Endodermal cell (in vitro differentiated cells): ENCODE results near the gene PCDH10. TPM values are rescaled to one million over a fixed set of nuclear protein-coding genes. Genes with fewer than 3 reads are reported as not detected.

Experiments
- DNase-seq: peaks from one replicate; pipeline ENCODE4 v3.0.0-alpha.2; 2017
- H3K27ac ChIP-seq: 2 replicates; pipeline ENCODE4 v1.5.1; 2013; ENCODE audit warnings: mild to moderate bottlenecking, low read depth, low read length, moderate library complexity
- H3K27me3 ChIP-seq: 2 replicates; pipeline ENCODE4 v1.6.1; 2013; ENCODE audit warnings: mild to moderate bottlenecking, low read length, moderate library complexity; ENCODE audit not compliant: insufficient read depth, control insufficient read depth, poor library complexity, severe bottlenecking
- H3K36me3 ChIP-seq: 2 replicates; pipeline ENCODE4 v1.7.0; 2013; ENCODE audit warnings: mild to moderate bottlenecking, low read length, moderate library complexity; ENCODE audit not compliant: control insufficient read depth, insufficient read depth
- H3K4me1 ChIP-seq: one replicate; pipeline ENCODE4 v1.7.0; 2013; ENCODE audit warnings: low read length; ENCODE audit not compliant: control insufficient read depth, insufficient read depth
- H3K4me3 ChIP-seq: 2 replicates; pipeline ENCODE4 v1.5.1; 2013; ENCODE audit warnings: mild to moderate bottlenecking, low read length, moderate library complexity
- H3K9ac ChIP-seq: 2 replicates; pipeline ENCODE4 v1.6.1; 2013; ENCODE audit warnings: mild to moderate bottlenecking, low read length, moderate library complexity; ENCODE audit not compliant: poor library complexity, severe bottlenecking; ENCODE audit errors: extremely low read depth
- H3K9me3 ChIP-seq: 2 replicates; pipeline ENCODE4 v1.6.1; 2013; ENCODE audit warnings: mild to moderate bottlenecking, low read length, moderate library complexity; ENCODE audit not compliant: control insufficient read depth
- H3K27ac Mint-ChIP-seq: 2 replicates; pipeline ENCODE4 v1.8.0; 2020; ENCODE audit warnings: mixed read lengths
- H3K27me3 Mint-ChIP-seq: 2 replicates; pipeline ENCODE4 v1.8.0; 2021; ENCODE audit warnings: mild to moderate bottlenecking, mixed read lengths; ENCODE audit not compliant: insufficient read depth
- H3K36me3 Mint-ChIP-seq: 2 replicates; pipeline ENCODE4 v1.8.0; 2020; ENCODE audit warnings: low read depth, mixed read lengths
- H3K4me1 Mint-ChIP-seq: 2 replicates; pipeline ENCODE4 v1.8.0; 2020; ENCODE audit warnings: mixed read lengths
- H3K4me3 Mint-ChIP-seq: 2 replicates; pipeline ENCODE4 v1.8.0; 2020; ENCODE audit warnings: mild to moderate bottlenecking, moderate library complexity, mixed read lengths
- H3K9me3 Mint-ChIP-seq: 2 replicates; pipeline ENCODE4 v1.8.0; 2020; ENCODE audit warnings: mild to moderate bottlenecking, mixed read lengths
- WGBS, 2 experiments: methylation state at CpG; one replicate each; pipeline versions ENCODE4 v1.1.5 to v1.1.7; 2013; ENCODE audit warnings: missing lambda C conversion rate in 2 of 2, mixed read lengths in 1 of 2; ENCODE audit not compliant: insufficient coverage in 1 of 2, insufficient read length in 1 of 2; 5-methylcytosine and 5-hydroxymethylcytosine counted together
- total RNA-seq, 2 donors: library from RNA; stranded (reverse); fragmentation: NEBNext Ultra II Directional in 1 of 2; extraction: Animal tissue kit (Norgen Biotek cat#: 25700) in 1 of 2; gene quantifications; 2 replicates in 1 of 2; 3 replicates in 1 of 2; pipeline ENCODE4 v1.2.1, GENCODE V29; 2021
- TF ChIP-seq, protein P1 (sequence below): fragments of 200-600 bp; sonication (generic); conservative IDR thresholded peaks from 2 replicates; pipeline ENCODE4 v1.5.0; 2021; ENCODE audit warnings: antibody characterized with exemption, mild to moderate bottlenecking

The PCDH10 gene
- total RNA-seq, 2 donors from 2014 or later, result 111 to 139 TPM

DNA sequence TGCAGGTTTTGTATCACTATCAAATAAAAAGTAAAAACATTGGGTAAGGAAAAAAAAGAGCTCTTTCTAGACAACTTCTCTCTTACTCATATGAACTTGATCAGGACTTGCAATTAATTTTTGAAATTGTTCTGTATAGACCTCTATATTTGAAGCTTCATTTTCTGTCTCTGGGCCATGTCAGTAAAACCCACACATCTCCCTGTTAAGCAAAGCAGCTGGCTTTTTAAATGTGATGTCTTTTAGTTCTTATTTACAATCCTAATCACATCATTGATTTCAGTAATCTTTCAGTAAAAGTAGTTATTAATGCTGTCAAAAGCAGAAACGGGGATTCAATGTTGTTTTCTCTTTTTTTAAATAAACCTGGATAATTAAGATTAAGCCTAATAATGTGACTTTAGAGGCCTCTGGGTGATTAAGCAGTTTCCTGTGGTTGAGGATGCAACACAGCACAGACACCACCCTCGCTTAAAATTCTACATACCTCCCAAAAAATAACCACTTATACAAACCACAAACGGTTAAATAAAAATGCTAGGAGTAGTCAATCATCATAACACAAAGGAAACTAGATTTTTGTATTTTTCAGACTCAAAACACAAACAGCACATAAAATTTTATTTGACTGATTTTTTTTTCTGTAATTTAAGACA lies 5.2 kb upstream of the PCDH10 start:
- WGBS, 2 experiments, result 60% methylated on average over 3 of the region's 3 CpGs; no CpG with 5 or more reads in 1 of the 2 experiments
- H3K4me3 Mint-ChIP-seq, result no peak overlapping the region
- no peaks in the 10 kb centered on the region for H3K9me3 Mint-ChIP-seq

DNA sequence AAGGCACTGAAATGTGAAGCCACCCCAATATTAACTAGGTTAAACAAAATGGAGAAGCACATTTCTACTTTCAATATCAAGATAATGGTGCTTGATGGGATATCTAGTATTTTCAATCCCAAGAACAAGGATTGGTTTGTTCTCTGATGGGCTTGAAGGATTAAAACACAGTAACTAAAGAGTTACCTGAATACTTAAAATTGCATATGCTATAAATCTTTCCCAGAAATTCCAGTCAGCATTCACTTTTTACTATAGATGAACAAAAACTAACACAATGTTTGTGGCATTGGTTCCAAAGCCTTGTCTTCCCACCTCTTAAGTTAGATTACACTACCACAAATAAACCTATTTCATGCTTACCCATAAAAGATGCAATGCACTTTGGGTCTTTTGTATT lies 3.9 kb upstream of the PCDH10 start:
- TF ChIP-seq, protein P1, sequence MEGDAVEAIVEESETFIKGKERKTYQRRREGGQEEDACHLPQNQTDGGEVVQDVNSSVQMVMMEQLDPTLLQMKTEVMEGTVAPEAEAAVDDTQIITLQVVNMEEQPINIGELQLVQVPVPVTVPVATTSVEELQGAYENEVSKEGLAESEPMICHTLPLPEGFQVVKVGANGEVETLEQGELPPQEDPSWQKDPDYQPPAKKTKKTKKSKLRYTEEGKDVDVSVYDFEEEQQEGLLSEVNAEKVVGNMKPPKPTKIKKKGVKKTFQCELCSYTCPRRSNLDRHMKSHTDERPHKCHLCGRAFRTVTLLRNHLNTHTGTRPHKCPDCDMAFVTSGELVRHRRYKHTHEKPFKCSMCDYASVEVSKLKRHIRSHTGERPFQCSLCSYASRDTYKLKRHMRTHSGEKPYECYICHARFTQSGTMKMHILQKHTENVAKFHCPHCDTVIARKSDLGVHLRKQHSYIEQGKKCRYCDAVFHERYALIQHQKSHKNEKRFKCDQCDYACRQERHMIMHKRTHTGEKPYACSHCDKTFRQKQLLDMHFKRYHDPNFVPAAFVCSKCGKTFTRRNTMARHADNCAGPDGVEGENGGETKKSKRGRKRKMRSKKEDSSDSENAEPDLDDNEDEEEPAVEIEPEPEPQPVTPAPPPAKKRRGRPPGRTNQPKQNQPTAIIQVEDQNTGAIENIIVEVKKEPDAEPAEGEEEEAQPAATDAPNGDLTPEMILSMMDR, result no peak
- no peak overlapping the region for H3K27ac ChIP-seq
- DNase-seq, result no peak
- H3K4me1 Mint-ChIP-seq, result peaks cover 22% of the 10 kb centered on the region
- no peaks in the 10 kb centered on the region for H3K9me3 ChIP-seq
- no peaks in the 10 kb centered on the region for H3K4me1 ChIP-seq
- H3K27me3 ChIP-seq, result peaks cover 6% of the 10 kb centered on the region
- no peaks in the 10 kb centered on the region for H3K36me3 Mint-ChIP-seq
- no peak overlapping the region for H3K9ac ChIP-seq
- no peak overlapping the region for H3K27ac Mint-ChIP-seq
- no peaks in the 10 kb centered on the region for H3K9me3 Mint-ChIP-seq
- peaks cover 13% of the 10 kb centered on the region for H3K27me3 Mint-ChIP-seq
- no peak overlapping the region for H3K4me3 Mint-ChIP-seq
- no peaks in the 10 kb centered on the region for H3K36me3 ChIP-seq
- peak overlapping the region; percentile 98 for H3K4me3 ChIP-seq

More for the DNA sequence above, 5.2 kb upstream of the PCDH10 start:
- DNase-seq, result no peak
- Histone ChIP-seq H3K36me3 (no peaks in the 10 kb centered on the region), H3K9me3 (no peaks in the 10 kb centered on the region), H3K27ac (no peak overlapping the region), H3K27me3 (peaks cover 6% of the 10 kb centered on the region), H3K4me3 (no peak overlapping the region), H3K4me1 (no peaks in the 10 kb centered on the region), H3K9ac (no peak overlapping the region)
- no peaks in the 10 kb centered on the region for H3K36me3 Mint-ChIP-seq
- peaks cover 10% of the 10 kb centered on the region for H3K27me3 Mint-ChIP-seq
- no peak overlapping the region for H3K27ac Mint-ChIP-seq
- TF ChIP-seq, protein P1, result no peak
- peaks cover 19% of the 10 kb centered on the region for H3K4me1 Mint-ChIP-seq

DNA sequence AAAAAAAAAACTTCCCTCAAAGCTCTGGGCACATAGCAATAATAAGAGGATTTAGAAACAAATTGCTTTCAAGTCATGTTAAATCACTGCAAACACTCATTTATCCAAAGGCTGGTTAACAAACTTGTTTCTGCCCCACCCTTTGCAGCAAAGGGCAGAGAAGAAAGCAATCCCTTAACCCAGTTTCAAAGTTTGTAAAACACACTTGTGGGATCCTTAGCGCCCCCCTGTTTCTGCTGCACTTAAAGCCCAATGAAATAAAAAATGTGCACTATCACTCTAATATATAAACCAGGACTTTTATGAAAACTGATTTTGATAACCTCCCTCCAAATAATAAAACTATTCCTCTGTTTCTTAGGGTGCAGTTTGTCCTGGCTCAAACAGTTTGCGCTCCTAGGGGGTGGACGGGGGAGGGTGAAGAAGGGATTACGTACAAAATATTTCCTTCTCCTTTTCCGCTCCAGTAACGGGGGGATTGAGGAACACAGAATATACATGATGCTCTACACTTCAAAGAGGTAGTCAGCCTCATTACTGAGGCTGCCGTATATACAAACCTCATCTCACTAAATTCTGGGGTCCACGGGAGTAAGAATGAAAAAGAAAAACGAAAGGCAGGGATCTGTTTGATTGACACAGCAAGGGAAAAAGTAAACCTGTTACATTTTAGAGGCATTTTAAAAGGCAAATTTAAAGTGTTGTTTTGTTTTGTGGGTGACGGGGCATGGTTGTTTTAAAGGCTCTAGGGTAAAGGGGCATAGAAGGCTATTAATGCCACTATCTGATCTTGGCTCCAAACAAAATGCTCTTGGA lies 3.1 kb upstream of the PCDH10 start:
- Histone ChIP-seq H3K9ac (peak overlapping the region; percentile 23), H3K27me3 (peaks cover 6% of the 10 kb centered on the region), H3K4me3 (peak overlapping the region; percentile 98), H3K4me1 (no peaks in the 10 kb centered on the region), H3K36me3 (no peaks in the 10 kb centered on the region), H3K9me3 (no peaks in the 10 kb centered on the region), H3K27ac (no peak overlapping the region)
- 27% methylated on average over 10 of the region's 10 CpGs; no CpG with 5 or more reads in 1 of the 2 experiments for WGBS, 2 experiments
- peaks cover 13% of the 10 kb centered on the region for H3K27me3 Mint-ChIP-seq
- DNase-seq, result no peak
- H3K27ac Mint-ChIP-seq, result peak overlapping the region; percentile 87
- H3K4me1 Mint-ChIP-seq, result peaks cover 22% of the 10 kb centered on the region
- peak overlapping the region; percentile 97 for H3K4me3 Mint-ChIP-seq
- H3K9me3 Mint-ChIP-seq, result no peaks in the 10 kb centered on the region
- no peaks in the 10 kb centered on the region for H3K36me3 Mint-ChIP-seq
- TF ChIP-seq, protein P1, result peak; percentile 12
